Ishikawa (cell line): ENCODE data around the gene RSPH3.

Source experiments
- CEBPB ChIP-seq: IDR thresholded peaks from 2 replicates; pipeline ENCODE4 v1.6.1; 2012
- CREB1 ChIP-seq: IDR thresholded peaks from 2 replicates; pipeline ENCODE4 v1.6.1; 2012; ENCODE audit warnings: low read depth
- EGR1 ChIP-seq: IDR thresholded peaks from 2 replicates; pipeline ENCODE4 v1.6.1; 2012
- EP300 ChIP-seq: IDR thresholded peaks from 2 replicates; pipeline ENCODE4 v1.6.1; 2012; ENCODE audit warnings: borderline replicate concordance
- FOXM1 ChIP-seq: IDR thresholded peaks from 2 replicates; pipeline ENCODE4 v1.6.1; 2012; ENCODE audit warnings: low read depth, borderline replicate concordance
- MAX ChIP-seq: IDR thresholded peaks from 2 replicates; pipeline ENCODE4 v1.6.1; 2012
- NFIC ChIP-seq: IDR thresholded peaks from 2 replicates; pipeline ENCODE4 v1.6.1; 2012
- RAD21 ChIP-seq: IDR thresholded peaks from 2 replicates; pipeline ENCODE4 v1.6.1; 2012; ENCODE audit warnings: low read depth
- REST ChIP-seq: IDR thresholded peaks from 2 replicates; pipeline ENCODE4 v1.6.1; 2012; ENCODE audit warnings: low read depth, mild to moderate bottlenecking
- TAF1 ChIP-seq: IDR thresholded peaks from 2 replicates; pipeline ENCODE4 v1.6.1; 2012; ENCODE audit warnings: low read depth, mild to moderate bottlenecking
- TCF12 ChIP-seq: IDR thresholded peaks from 2 replicates; pipeline ENCODE4 v1.6.1; 2012; ENCODE audit warnings: low read depth
- TEAD4 ChIP-seq: IDR thresholded peaks from 2 replicates; pipeline ENCODE4 v1.6.1; 2012
- USF1 ChIP-seq: IDR thresholded peaks from 2 replicates; pipeline ENCODE4 v1.6.1; 2012
- YY1 ChIP-seq: IDR thresholded peaks from 2 replicates; pipeline ENCODE4 v1.6.1; 2012; ENCODE audit warnings: low read depth
- ZBTB7A ChIP-seq: IDR thresholded peaks from 2 replicates; pipeline ENCODE4 v1.6.1; 2012; ENCODE audit warnings: low read depth

The RSPH3 gene

GRCh38 chr6:159043947-159044346 is 43.9 kb upstream of the RSPH3 start:
- TF ChIP-seq RAD21, result no peak
- TF ChIP-seq FOXM1, result no peak
- no peak for TF ChIP-seq ZBTB7A
- TF ChIP-seq TCF12, result no peak
- TF ChIP-seq TAF1, result no peak
- no peak for TF ChIP-seq CREB1
- TF ChIP-seq MAX, result no peak
- no peak for TF ChIP-seq CEBPB
- TF ChIP-seq EP300, result no peak
- TF ChIP-seq YY1, result no peak
- TF ChIP-seq EGR1, result no peak
- no peak for TF ChIP-seq TEAD4
- TF ChIP-seq REST, result no peak
- no peak for TF ChIP-seq USF1
- TF ChIP-seq NFIC, result no peak

GRCh38 chr6:159043251-159043650 is 43.2 kb upstream of the RSPH3 start:
- TF ChIP-seq CREB1 (no peak), NFIC (no peak), REST (no peak), TEAD4 (no peak), MAX (no peak), FOXM1 (no peak), USF1 (no peak), EGR1 (no peak), TAF1 (no peak), YY1 (no peak), TCF12 (no peak), EP300 (no peak), CEBPB (no peak), RAD21 (no peak), ZBTB7A (no peak)

- TF ChIP-seq FOXM1 (no peak), RAD21 (no peak), TAF1 (no peak), EGR1 (no peak)
Measured at GRCh38 chr6:159042826-159043181, 42.8 kb upstream of the RSPH3 start.

- no peak for TF ChIP-seq TCF12
- TF ChIP-seq RAD21, result peak; percentile 87
Measured at GRCh38 chr6:159042003-159042825, 42.2 kb upstream of the RSPH3 start.

GRCh38 chr6:159041181-159041580 is 41.2 kb upstream of the RSPH3 start:
- no peak for TF ChIP-seq EP300

- no peak for TF ChIP-seq TCF12
- no peak for TF ChIP-seq RAD21
- no peak for TF ChIP-seq FOXM1
- TF ChIP-seq ZBTB7A, result no peak
- TF ChIP-seq EGR1, result no peak
- no peak for TF ChIP-seq TAF1
- TF ChIP-seq NFIC, result no peak
- no peak for TF ChIP-seq USF1
- no peak for TF ChIP-seq TEAD4
- TF ChIP-seq YY1, result no peak
- no peak for TF ChIP-seq EP300
- TF ChIP-seq REST, result no peak
- no peak for TF ChIP-seq CREB1
- TF ChIP-seq CEBPB, result no peak
Measured at GRCh38 chr6:159039885-159040258, 39.9 kb upstream of the RSPH3 start.
